Neural cell (in vitro differentiated cells): ENCODE results near the gene ADAMTS17. TPM values are rescaled to one million over a fixed set of nuclear protein-coding genes. Genes with fewer than 3 reads are reported as not detected.

ENCODE experiments used
- H2AFZ ChIP-seq: fragments of 200-600, 300-800 bp; sonication (generic), shearing (Covaris generic); 2 replicates; pipeline ENCODE4 v1.6.0; 2014; ENCODE audit warnings: low read depth, mild to moderate bottlenecking, antibody characterized with exemption, low read length, moderate library complexity
- H3F3A ChIP-seq: fragments of 200-600 bp; shearing (Covaris generic); 2 replicates; pipeline ENCODE4 v1.6.1; 2016; ENCODE audit warnings: mild to moderate bottlenecking, moderate library complexity, mixed read lengths, antibody characterized with exemption, low read length; ENCODE audit not compliant: insufficient read depth, poor library complexity, severe bottlenecking
- H3K27ac ChIP-seq: fragments of 200-600, 300-800 bp; sonication (generic), shearing (Covaris generic); 2 replicates; pipeline ENCODE4 v1.5.1; 2014; ENCODE audit warnings: mild to moderate bottlenecking, low read length, moderate library complexity
- H3K27me3 ChIP-seq: fragments of 300-800, 200-600 bp; sonication (generic), shearing (Covaris generic); 2 replicates; pipeline ENCODE4 v1.6.0; 2014; ENCODE audit warnings: mild to moderate bottlenecking, low read depth, low read length, moderate library complexity; ENCODE audit not compliant: insufficient read depth
- H3K36me3 ChIP-seq: fragments of 300-800, 200-600 bp; sonication (generic), shearing (Covaris generic); 2 replicates; pipeline ENCODE4 v1.5.1; 2014; ENCODE audit warnings: mild to moderate bottlenecking, antibody characterized with exemption, low read length, moderate library complexity; ENCODE audit not compliant: insufficient read depth
- H3K4me2 ChIP-seq: fragments of 300-800, 200-600 bp; sonication (generic), shearing (Covaris generic); 2 replicates; pipeline ENCODE4 v1.6.0; 2014; ENCODE audit warnings: mild to moderate bottlenecking, low read length
- H3K4me3 ChIP-seq: fragments of 300-800, 200-600 bp; sonication (generic), shearing (Covaris generic); 2 replicates; pipeline ENCODE4 v1.5.1; 2014; ENCODE audit warnings: mild to moderate bottlenecking, low read length, moderate library complexity
- H3K79me2 ChIP-seq: fragments of 200-600 bp; shearing (Covaris generic); replicated peaks from 2 replicates; pipeline ENCODE4 v1.6.0; 2014; ENCODE audit warnings: mild to moderate bottlenecking, low read length, moderate library complexity; ENCODE audit not compliant: insufficient read depth
- H3K9ac ChIP-seq: fragments of 300-800, 200-600 bp; sonication (generic), shearing (Covaris generic); 2 replicates; pipeline ENCODE4 v1.6.1; 2016; ENCODE audit warnings: mild to moderate bottlenecking, low read length, mixed read lengths
- H3K9me2 ChIP-seq: fragments of 200-600 bp; shearing (Covaris generic); 2 replicates; pipeline ENCODE4 v1.6.1; 2016; ENCODE audit warnings: mild to moderate bottlenecking, low read length, mixed read lengths; ENCODE audit not compliant: insufficient read depth
- H3K9me3 ChIP-seq: fragments of 200-600, 300-800 bp; sonication (generic), shearing (Covaris generic); 2 replicates; pipeline ENCODE4 v1.6.1; 2016; ENCODE audit warnings: mild to moderate bottlenecking, mixed run types, low read length, moderate library complexity, mixed read lengths
- H4K20me1 ChIP-seq: fragments of 200-600 bp; shearing (Covaris generic); 2 replicates; pipeline ENCODE4 v1.6.1; 2016; ENCODE audit warnings: mild to moderate bottlenecking, mixed run types; ENCODE audit not compliant: insufficient read depth
- EP300 ChIP-seq: fragments of 450-650 bp; conservative IDR thresholded peaks from 2 replicates; pipeline ENCODE4 v1.6.1; 2014; ENCODE audit warnings: antibody characterized with exemption, mild to moderate bottlenecking, moderate library complexity; ENCODE audit not compliant: poor library complexity, severe bottlenecking
- EZH2 ChIP-seq: fragments of 200-600, 300-800 bp; shearing (Covaris generic), sonication (generic); IDR thresholded peaks from 2 replicates; pipeline ENCODE4 v1.6.1; 2014; ENCODE audit warnings: antibody characterized with exemption, low read length, borderline replicate concordance, mild to moderate bottlenecking; ENCODE audit not compliant: insufficient read depth, poor library complexity, severe bottlenecking
- MXI1 ChIP-seq: fragments of 450-650 bp; conservative IDR thresholded peaks from 2 replicates; pipeline ENCODE4 v1.6.1; 2014; ENCODE audit warnings: antibody characterized with exemption, mild to moderate bottlenecking; ENCODE audit not compliant: poor library complexity, severe bottlenecking
- POLR2AphosphoS5 ChIP-seq: IDR thresholded peaks from 2 replicates; pipeline ENCODE4 v1.6.1; 2012
- RAD21 ChIP-seq: fragments of 450-650 bp; conservative IDR thresholded peaks from 2 replicates; pipeline ENCODE4 v1.6.1; 2014; ENCODE audit warnings: antibody characterized with exemption, mild to moderate bottlenecking, moderate library complexity
- SMC3 ChIP-seq: fragments of 450-650 bp; conservative IDR thresholded peaks from 2 replicates; pipeline ENCODE4 v1.6.1; 2014; ENCODE audit warnings: antibody characterized with exemption, mild to moderate bottlenecking, moderate library complexity; ENCODE audit not compliant: poor library complexity
- TAF1 ChIP-seq: IDR thresholded peaks from 2 replicates; pipeline ENCODE4 v1.6.1; 2012; ENCODE audit warnings: low read depth
- polyA plus RNA-seq: library from polyadenylated mRNA; depleted of rRNA; stranded (reverse); fragments of >200 nt; gene quantifications from 2 replicates; pipeline ENCODE4 v1.2.3, GENCODE V29; 2014
- TF ChIP-seq, protein P1 (sequence below): fragments of 450-650 bp; IDR thresholded peaks from 2 replicates; pipeline ENCODE4 v1.5.1; 2014; ENCODE audit warnings: antibody characterized with exemption, mild to moderate bottlenecking, moderate library complexity; ENCODE audit not compliant: poor library complexity, severe bottlenecking
- TF ChIP-seq, protein P2 (sequence below): IDR thresholded peaks from 2 replicates; pipeline ENCODE4 v1.6.1; 2012; ENCODE audit warnings: borderline replicate concordance

Gene ADAMTS17
- polyA plus RNA-seq, 1 donor from 2014 or later = 0.04 TPM

DNA sequence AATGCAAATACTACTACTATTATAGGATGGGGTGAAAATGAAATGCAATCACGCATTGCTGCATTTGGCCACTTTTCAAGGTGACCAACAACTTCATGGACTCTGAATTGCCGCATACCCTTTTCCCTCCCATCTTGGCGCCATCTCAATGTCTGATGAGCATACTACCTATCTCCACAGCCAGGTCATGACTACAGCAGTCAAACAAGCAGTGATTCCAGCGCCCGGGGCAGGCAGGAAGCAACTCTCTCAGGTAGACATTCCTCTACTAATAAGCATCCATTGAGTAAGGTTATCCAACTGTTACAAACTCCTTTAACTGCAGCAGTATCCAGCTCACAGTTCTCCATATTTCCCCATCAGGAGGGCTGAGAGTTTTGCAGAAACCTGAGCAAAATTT is 155.4 kb downstream of the ADAMTS17 start:
- no peak overlapping the region for H3K27ac ChIP-seq
- no peaks in the 10 kb centered on the region for H3K79me2 ChIP-seq
- no peak for TF ChIP-seq RAD21
- TF ChIP-seq MXI1 = no peak
- no peak for TF ChIP-seq EZH2
- TF ChIP-seq, protein P1, sequence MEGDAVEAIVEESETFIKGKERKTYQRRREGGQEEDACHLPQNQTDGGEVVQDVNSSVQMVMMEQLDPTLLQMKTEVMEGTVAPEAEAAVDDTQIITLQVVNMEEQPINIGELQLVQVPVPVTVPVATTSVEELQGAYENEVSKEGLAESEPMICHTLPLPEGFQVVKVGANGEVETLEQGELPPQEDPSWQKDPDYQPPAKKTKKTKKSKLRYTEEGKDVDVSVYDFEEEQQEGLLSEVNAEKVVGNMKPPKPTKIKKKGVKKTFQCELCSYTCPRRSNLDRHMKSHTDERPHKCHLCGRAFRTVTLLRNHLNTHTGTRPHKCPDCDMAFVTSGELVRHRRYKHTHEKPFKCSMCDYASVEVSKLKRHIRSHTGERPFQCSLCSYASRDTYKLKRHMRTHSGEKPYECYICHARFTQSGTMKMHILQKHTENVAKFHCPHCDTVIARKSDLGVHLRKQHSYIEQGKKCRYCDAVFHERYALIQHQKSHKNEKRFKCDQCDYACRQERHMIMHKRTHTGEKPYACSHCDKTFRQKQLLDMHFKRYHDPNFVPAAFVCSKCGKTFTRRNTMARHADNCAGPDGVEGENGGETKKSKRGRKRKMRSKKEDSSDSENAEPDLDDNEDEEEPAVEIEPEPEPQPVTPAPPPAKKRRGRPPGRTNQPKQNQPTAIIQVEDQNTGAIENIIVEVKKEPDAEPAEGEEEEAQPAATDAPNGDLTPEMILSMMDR = no peak
- no peak for TF ChIP-seq EP300
- TF ChIP-seq SMC3 = no peak
- TF ChIP-seq POLR2AphosphoS5 = no peak
- no peak for TF ChIP-seq TAF1
- TF ChIP-seq, protein P2, sequence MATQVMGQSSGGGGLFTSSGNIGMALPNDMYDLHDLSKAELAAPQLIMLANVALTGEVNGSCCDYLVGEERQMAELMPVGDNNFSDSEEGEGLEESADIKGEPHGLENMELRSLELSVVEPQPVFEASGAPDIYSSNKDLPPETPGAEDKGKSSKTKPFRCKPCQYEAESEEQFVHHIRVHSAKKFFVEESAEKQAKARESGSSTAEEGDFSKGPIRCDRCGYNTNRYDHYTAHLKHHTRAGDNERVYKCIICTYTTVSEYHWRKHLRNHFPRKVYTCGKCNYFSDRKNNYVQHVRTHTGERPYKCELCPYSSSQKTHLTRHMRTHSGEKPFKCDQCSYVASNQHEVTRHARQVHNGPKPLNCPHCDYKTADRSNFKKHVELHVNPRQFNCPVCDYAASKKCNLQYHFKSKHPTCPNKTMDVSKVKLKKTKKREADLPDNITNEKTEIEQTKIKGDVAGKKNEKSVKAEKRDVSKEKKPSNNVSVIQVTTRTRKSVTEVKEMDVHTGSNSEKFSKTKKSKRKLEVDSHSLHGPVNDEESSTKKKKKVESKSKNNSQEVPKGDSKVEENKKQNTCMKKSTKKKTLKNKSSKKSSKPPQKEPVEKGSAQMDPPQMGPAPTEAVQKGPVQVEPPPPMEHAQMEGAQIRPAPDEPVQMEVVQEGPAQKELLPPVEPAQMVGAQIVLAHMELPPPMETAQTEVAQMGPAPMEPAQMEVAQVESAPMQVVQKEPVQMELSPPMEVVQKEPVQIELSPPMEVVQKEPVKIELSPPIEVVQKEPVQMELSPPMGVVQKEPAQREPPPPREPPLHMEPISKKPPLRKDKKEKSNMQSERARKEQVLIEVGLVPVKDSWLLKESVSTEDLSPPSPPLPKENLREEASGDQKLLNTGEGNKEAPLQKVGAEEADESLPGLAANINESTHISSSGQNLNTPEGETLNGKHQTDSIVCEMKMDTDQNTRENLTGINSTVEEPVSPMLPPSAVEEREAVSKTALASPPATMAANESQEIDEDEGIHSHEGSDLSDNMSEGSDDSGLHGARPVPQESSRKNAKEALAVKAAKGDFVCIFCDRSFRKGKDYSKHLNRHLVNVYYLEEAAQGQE = no peak
- no peak overlapping the region for H2AFZ ChIP-seq
- no peak overlapping the region for H3K4me2 ChIP-seq
- H3K27me3 ChIP-seq = no peaks in the 10 kb centered on the region
- H4K20me1 ChIP-seq = no peaks in the 10 kb centered on the region
- H3K36me3 ChIP-seq = no peaks in the 10 kb centered on the region
- no peaks in the 10 kb centered on the region for H3K9me3 ChIP-seq
- H3F3A ChIP-seq = no peaks in the 10 kb centered on the region
- no peaks in the 10 kb centered on the region for H3K9me2 ChIP-seq
- no peak overlapping the region for H3K9ac ChIP-seq
- H3K4me3 ChIP-seq = no peak overlapping the region

DNA sequence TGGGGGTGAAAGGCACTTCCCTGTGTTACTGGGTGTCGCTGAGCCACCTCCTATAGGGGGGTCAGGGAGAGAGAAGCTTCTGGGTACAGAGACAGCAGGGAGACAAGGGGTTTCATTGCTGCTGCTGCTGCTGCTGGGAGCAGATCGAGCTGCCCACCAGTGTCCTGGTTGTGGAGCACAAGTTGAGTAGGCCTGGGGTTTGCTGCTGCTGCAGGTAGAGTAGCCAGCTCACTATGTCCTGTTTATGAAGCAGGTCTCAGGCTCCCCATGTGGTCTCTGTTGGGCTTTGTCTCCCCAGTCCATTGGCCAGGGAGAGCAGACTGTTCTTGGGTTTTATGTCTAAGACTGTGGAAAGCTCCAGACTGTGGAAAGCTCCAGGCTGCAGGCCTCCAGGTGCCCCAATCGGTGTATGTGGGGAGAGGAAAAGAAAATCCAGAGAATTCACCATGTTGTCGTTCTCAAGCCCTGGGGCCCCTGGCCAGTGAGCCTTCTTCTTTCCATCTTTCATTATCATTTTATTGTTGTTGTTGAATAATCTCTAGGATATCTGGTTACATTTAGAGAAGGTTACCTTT is 157.8 kb downstream of the ADAMTS17 start:
- Histone ChIP-seq H3F3A (no peaks in the 10 kb centered on the region), H3K9ac (no peak overlapping the region), H3K79me2 (no peaks in the 10 kb centered on the region), H3K27ac (no peak overlapping the region), H4K20me1 (no peaks in the 10 kb centered on the region), H3K4me2 (no peak overlapping the region), H2AFZ (no peak overlapping the region), H3K36me3 (no peaks in the 10 kb centered on the region), H3K9me2 (no peaks in the 10 kb centered on the region), H3K4me3 (no peak overlapping the region), H3K9me3 (no peaks in the 10 kb centered on the region), H3K27me3 (no peaks in the 10 kb centered on the region)
- TF ChIP-seq, protein P1 = no peak
- TF ChIP-seq EZH2 (no peak), RAD21 (no peak), POLR2AphosphoS5 (no peak), EP300 (no peak), TAF1 (no peak)
- TF ChIP-seq, protein P2 = no peak
